ENCODE data around the gene PTPRF.

DNA sequence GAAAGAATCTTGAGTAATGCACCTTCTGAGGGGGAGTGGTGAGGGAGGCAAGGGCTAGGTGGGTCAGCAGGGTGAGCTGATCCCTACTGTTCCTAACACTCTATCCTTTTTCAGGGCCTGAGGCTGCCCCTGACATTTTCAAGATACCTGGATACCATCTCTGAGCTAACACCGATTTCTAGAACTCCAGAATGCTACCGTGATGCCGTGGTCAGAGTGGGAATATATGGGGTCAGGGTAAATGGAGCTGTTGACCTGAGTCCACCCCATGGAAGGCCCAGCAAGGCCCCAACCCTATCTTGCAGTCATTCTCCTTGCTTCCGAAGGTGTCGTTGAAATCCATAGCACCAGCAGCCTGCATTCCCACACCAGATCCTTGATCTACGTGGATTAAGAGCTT, 18.0 kb upstream of the PTPRF start:
- TF ChIP-seq, protein P1, sequence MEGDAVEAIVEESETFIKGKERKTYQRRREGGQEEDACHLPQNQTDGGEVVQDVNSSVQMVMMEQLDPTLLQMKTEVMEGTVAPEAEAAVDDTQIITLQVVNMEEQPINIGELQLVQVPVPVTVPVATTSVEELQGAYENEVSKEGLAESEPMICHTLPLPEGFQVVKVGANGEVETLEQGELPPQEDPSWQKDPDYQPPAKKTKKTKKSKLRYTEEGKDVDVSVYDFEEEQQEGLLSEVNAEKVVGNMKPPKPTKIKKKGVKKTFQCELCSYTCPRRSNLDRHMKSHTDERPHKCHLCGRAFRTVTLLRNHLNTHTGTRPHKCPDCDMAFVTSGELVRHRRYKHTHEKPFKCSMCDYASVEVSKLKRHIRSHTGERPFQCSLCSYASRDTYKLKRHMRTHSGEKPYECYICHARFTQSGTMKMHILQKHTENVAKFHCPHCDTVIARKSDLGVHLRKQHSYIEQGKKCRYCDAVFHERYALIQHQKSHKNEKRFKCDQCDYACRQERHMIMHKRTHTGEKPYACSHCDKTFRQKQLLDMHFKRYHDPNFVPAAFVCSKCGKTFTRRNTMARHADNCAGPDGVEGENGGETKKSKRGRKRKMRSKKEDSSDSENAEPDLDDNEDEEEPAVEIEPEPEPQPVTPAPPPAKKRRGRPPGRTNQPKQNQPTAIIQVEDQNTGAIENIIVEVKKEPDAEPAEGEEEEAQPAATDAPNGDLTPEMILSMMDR (IDR thresholded peaks at IDR 0.05): no peak
- TF ChIP-seq EZH2 (IDR thresholded peaks at IDR 0.05) (no peak), EZH2phosphoT487 (IDR thresholded peaks at IDR 0.05) (no peak)
